NCI-H345 treated with DMSO at 0.1 percent for 48 hours (cell line): ENCODE measurements around the gene SLC22A2.
"Not testable (repeated sequence)": the region's sequence is repeated elsewhere in the genome, so short reads cannot be mapped to it uniquely, and the experiment has no call there.

Experiments used
- DNase-seq: peaks from one replicate; lab custom pipeline; 2025; ENCODE audit not compliant: unreplicated experiment; lab: John Stamatoyannopoulos, UW

The SLC22A2 gene

DNA sequence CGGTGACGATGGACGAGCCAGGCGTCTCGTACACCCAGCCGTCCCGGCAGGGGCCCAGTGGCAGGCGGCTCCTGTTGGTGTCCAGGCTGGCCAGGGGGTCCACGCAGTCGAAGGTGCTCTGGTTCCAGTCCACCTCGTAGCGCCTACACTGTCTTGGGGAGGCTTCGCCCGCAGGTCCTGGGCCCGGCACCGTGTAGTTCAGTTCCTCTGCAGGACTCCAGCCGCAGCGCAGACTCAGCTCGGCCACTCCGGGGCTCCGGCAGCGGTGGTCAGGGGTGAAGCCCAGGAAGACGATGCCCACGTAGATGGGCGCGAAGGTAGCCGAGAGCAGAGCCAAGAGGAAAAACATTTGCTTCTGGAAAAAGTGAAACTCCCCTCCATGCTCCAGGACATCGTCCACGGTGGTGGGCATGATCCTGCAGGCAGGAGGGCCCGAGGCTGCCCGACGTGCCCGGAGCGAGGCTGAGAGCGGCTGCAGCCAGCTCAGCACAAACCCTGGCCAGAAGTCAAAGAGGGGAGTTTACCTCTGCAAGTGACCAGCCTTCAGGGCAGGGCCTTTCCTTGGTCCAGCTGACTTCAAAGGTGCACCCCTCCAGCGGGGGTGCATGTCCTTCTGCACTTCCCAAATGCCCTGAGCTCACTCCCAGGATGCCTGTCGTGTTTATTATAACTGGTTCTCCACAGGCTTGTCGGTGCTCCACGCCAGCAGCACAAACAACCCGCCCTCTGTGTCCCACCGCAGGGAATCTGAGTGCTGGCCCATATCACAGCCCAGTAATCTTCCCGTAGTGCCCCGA lies at the start of gene SLC22A2:
SLC22A2 (minus strand) TSS at position 476 of the 797 bp plus-strand sequence; CDS start at position 412, 64 bp downstream.
- no peak for DNase-seq

DNA sequence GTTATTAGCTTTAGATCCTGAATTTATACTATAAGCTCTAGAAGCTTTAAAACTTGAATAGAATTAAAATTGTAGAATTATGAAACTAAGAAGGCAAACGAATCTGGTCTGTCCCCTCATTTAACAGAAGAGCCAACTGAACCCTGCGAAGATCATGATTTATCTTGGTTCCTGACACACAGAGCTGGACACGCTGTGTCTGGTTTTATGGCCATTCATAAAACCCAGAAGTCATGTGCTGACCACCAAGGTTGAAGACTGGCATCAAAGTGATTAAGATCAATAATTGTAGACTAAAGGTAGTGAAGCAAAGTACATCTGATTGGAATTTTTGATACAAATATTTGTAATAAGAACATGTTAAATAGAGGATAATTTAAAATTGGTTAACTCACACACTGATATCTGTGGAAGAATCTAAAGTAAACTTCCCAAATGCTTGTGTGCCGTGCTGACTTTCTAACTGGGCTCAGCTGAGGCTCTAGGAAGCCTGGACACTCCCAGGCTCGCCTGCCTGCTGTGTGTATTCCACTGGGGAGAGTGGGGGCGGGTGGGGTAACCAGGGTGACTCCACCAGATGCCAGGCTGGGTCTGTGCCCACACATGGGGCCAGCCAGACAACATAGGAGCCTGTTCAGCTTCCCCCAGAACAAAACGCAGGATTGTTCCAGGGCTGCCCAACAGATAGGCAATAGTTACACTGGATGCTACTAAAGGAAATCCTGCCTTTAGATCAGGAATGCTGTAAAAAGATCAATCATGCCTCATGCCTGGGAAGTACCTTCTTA lies 47.5 kb upstream of the SLC22A2 start:
- DNase-seq = no peak

DNA sequence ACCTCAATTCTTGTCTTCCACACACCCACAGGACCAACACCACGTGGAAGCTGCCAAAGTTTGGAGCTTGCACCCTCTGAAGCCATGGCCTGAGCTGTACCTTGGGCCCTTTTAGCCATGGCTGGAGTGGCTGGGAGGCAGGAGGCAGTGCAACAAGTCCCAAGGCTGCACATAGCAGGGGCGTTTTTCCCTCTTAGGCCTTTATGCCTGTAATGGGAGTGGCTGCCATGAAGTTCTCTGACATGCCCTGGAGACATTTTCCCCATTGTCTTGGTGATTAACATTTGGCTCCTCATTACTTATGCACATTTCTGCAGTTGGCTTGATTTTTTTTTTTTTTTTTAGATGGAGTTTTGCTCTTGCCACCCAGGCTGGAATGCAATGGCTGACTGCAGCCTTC lies 45.2 kb upstream of the SLC22A2 start:
- no peak for DNase-seq

DNA sequence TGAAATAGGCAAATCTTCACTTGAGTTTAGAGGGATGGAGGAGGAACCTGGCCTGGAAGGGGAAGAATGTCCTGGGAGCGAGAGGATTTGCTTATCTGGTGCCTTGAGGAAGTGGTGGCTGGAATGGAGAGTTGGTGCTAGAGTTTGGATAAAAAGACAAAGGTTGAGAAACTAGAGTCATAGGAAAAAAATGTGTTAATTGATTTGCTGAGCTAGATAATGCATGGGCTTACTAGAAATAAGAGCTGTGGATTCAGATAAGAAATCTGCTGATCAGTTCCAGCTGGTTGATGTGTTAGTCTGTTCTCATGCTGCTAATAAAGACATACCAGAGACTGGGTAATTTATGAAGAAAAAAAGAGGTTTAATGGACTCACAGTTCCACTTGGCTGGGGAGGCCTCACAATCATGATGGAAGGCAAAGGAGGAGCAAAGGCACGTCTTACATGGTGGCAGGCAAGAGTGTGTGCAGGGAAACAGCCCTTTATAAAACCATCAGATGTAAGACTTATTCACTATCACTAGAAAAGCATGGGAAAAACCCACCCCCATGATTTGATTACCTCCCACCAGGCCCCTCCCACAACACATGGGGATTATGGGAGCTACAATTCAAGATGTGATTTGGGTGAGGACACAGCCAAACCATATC lies 43.9 kb upstream of the SLC22A2 start:
- not testable (repeated sequence) for DNase-seq

DNA sequence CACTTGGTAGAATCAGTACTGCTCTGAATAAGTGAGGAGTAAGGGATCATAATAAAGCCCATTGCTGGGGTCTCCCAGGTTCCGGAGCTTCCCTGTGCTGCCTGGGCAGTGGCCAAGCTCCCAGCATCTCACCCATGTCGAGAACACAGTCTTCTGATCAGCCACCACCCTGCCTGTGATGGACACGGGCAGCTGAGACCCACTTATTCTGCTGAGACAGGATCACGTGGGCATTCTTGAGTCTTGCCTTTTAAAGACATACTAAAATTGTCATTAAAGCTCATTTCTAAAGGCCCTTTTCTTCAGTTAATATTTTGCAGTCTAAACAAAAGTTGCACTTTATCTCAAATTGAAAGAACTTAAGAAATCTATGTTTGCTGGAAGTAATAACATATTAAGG lies 42.7 kb upstream of the SLC22A2 start:
- DNase-seq = no peak

DNA sequence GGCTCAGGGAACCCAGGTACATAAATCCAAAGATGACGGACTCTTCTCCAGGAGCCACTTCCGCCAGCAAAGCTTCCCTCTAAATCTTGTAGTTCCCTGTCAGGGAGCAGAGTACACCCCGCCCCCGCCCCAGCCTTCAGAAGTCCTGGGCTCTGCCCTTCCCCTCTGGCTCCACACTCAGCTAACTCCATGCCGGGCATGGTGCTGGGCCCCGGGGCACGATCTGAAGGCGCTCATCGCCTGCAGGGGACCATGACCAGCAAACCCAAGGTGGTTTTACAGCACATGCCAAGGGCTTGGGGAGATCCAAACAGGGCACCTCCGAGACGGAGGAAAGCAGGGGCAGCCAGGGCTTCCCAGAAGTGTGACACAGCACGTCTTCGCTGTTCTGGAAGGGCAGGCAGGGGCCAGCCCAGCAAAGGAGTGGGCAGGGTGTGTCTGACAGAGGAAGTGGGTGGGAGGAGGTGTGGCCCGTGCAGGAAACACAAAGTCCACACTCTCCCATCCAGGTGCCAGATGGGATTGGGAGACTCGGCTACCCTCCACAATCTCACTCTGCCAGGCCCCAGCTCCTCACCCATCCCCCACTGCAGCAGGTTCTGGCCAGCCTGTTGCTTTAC lies 41.6 kb upstream of the SLC22A2 start:
- DNase-seq = no peak

DNA sequence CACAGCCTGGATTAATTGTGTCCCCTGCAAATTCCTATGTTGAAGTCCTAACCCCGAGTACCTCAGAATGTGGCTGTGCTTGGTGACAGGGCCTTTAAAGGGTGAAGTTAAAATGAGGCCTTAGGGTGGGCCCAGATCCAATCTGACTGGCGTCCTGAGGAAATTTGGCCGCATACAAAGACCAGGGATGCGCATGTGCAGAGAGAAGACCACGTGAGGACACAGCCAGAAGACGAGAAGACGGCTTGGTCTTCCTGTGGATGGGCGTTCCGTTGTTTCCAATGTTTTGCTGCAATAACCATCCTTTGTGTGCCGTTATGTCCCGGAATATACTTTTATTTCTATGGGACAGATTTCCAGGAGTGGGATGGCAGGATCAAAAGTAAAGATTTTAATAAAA lies 40.9 kb upstream of the SLC22A2 start:
- DNase-seq = no peak

DNA sequence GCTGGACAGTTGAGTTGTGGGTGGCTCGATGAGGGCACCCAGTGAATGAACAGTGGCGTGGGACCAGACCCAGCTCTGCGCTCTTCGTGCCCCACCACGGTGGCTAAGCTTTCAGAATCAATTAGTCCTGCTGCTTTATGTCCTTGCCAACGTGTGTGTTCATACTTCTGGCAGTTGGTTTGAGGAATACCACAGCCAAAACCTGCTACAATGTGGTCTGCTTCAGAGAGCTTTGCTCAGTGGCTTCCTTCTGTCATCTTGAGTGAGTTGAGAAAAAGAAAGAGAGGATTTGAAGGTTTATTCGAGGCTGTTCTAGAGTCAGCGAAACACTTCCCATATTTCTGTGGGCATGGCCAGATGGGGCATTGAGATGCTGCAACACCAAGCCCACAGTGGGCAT lies 39.5 kb upstream of the SLC22A2 start:
- no peak for DNase-seq

DNA sequence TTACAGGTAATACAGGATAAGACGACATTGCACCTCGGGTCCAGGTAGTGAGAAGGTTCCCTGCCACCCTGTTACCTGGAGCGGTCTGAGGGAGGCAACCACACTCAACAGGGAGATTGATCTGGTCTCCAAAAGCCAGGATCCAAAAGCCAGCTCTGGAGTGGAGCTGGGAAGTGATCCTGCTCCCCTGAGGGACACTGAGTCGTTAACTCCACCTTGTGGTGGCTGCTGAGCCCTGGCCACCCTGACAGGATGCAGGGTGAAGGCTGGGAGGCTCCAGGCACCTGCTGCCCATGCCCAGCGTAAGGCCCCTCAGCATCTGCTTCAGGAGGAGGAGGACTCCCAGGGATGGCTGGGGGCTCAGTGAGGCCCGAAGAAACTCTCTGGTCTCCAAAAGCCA lies 38.7 kb upstream of the SLC22A2 start:
- no peak for DNase-seq

DNA sequence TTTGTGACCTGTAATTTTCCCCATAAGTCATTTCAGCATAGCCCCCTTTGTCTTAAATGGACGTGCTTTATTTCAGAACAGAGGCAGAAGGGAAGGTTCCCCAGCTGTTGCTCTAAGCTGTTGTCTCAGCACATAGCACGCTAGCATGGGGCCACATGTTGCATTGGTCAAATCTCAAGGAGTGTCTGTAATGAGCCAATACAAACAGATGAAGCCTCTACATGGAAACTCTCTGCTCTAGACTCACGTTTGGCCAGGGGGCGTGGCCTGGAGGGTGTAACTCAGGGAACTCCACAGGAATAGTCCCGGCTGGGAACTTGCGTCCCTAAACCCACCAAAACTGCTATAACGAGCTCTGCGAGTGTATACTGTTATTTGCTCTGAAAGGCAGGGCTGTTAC lies 35.2 kb upstream of the SLC22A2 start:
- DNase-seq = no peak

DNA sequence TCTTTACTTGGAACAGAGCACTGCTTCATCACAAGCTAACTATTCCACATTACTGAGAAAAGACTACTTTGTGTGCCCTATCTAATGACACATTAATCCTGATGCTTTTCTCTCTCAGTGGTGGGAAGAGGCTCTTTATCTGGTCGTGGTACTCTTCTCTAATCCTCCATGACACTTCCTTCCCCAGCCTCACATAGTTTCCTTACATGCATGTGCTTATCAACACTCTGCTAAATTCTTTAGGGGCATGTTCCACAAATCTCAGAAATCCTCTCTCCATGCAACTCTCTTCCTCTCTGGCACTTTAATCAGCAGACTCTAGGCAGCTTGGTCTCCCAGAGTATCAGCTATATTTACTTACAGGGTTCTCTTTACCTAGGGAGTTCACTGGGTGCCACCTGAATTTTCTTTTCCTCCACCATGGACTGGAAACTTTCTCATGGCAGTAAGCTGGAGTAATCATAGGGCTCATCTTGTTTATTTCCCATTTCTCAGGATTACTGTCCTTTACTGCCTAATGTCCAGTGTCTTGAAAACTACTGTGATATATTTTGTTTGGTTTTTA lies 27.0 kb upstream of the SLC22A2 start:
- DNase-seq = no peak

DNA sequence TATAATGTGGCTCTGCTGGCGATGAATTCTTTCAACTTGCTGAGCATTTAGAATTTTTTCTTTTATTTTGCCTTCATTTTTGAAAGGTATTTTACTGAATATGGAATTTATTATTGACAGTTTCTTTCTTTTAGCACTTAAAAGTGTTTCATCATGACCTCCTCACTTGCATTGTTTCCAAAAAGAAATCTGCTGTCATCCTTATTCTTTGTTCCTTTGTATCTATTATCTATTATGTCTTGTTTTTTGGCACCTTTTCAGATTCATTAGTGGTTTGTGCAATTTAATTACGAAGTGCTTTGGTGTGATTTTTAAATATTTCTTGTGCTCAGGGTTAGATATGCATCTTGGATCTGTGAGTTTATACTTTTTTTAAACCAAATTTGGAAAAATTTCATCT lies 26.0 kb upstream of the SLC22A2 start:
- DNase-seq = no peak

DNA sequence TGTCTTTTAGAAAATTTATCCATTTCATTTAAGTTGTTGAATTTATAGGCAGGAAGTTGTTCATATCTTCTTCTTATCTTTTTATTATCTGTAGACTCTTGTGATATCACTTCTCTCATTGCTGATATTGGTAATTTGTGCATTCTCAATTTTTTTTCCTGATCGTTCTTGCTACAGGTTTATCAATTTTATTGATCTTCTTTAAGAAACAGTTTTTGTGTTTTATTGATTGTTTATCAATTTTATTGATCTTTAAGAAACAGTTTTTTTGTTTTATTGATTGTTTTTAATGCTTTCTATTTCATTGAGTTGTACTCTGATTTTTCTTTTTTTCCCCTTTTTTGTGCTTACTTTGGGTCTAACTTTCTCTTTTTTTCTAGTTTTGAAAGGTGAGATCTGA lies 23.8 kb upstream of the SLC22A2 start:
- DNase-seq = no peak

DNA sequence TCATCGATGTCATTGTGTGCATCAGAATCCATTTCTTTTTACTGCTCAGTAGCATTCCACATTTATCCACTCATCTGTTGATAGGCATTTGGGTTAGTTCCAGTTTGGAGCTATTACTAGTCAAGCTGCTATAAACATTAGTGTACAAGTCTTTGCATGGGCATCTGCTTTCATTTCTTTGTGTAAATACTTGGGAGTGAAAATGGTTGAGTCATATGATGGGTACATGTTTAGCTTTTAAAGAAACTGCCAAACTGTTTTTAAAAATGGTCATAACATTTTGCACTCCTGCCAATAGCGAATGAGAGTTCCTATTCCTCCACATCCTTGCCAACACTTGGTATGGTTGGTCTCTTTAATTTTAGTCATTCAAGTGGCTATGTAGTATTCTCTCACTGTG lies 21.2 kb upstream of the SLC22A2 start:
- no peak for DNase-seq

DNA sequence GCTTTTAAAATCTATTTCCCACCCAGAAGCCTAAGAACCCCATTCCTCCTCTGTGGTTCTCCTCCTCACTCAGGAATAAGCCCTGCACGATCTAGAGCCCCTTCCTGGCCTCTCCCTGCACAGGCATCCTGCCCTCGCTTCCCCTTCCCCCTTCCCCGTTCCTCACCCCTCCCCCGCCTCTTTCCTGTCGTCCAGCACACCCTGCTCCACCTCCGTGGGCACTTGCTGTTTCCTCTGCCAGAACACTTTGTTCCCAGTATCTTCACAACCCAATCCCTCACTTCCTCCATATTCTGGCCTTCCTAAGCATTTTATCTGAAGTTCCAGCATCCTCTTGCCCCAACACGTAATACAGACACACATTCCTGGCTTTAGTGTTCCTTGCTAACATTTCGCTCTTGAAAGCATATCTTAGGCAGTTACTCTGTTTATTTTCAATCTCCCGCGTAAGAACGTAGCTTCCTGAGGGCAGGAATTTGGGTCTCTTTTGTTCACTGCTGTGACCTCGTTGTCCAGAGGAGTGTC lies 20.2 kb upstream of the SLC22A2 start:
- DNase-seq = no peak

DNA sequence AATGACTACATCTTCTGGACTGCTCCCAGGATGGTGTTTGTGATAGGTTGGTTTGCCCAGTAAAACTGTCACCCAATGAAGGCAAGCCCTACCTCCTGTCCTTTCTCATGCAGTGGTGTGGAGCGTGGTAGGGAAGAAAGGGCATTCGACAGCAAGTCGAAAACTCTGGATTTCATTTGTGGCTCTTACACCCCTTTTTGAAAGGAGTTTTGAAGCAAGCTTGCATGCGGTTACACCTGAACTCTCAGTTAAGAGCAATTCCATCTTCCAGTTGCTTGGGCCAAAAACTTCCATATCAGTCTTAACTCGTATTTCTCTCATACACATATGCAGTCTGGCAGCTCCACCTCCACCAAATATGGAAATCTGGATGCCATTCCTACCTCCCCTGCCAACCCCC lies 19.7 kb upstream of the SLC22A2 start:
- no peak for DNase-seq

DNA sequence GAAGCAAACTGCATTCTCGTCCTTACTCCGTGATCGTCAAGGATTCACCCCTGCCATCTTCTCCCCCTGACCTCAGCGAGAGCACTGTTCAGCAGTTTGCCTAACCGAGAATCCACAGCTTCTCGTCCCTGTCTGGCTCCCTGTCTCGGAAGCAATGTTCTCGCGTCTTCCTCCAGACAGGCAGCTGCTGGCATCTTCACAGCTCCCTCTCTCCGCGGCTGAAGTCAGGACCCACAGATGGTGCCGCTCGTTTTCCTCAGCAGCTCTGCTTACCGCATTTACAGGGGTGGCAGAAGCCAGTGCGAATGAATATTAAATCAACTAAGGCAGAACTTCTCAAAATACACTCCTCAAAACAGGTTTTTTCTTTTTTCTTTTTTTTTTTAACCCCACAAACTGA lies 18.9 kb upstream of the SLC22A2 start:
- no peak for DNase-seq

DNA sequence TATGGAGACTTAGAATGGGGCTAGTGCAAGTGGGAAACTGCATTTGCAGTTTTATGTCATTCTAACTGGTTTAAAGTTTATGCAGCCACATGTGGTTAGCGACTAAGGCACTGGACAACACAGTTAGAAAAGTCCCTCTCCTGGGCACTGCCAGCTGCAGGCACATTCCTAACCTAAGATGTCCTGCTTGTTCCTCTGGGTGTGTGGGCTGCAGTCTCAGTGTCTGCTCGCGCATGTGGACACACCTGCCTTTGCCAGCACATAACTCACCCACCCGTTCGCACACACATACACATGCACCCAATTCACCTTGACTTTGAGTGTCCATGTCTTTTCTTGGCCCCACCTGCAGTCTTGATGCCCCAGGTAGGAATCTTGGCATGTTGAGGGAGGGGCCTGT lies 18.5 kb upstream of the SLC22A2 start:
- DNase-seq = no peak

DNA sequence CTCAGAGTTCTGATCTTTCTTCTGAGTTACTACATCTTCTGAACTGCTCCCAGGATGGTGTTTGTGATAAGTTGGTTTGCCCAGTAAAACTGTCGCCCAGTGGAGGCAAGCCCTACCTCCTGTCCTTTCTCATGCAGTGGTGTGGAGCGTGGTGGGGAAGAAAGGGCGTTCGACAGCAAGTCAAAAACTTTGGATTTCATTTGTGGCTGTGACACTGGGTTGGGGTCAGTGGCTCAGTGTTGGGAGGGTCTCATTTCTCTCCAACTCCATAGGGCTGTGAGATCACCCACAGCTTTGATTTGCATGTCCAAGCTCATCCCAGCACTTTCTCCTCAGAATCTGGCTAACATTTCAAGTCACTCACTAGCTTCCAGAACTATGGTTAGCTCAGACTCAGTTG lies 17.5 kb upstream of the SLC22A2 start:
- DNase-seq = no peak

DNA sequence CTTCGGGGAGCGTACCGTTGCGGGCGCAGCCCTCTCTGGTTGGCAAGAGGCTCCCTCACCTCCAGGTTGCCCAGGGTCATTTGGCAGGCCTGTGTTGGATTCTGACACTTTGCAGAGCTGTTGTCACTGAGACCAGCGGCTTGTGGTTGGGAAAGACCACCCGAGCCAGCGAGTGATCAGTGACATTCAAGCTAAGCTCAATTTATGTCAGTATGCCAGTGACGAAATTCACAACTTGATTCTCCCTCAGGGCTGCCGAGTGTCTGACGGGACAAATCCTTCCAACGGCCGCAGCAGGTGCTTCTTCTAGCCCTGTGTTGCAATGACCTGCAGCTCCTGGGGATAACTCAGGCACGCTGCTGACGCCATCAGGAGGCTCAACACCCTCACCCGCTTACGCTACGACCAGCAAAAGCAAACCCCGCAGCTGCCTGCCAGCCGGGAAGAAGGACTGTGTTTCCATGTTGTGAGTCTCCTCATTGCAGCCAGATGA lies 16.9 kb upstream of the SLC22A2 start:
- DNase-seq = no peak
